ENCODE results near the gene NRL.

NRL gene

DNA sequence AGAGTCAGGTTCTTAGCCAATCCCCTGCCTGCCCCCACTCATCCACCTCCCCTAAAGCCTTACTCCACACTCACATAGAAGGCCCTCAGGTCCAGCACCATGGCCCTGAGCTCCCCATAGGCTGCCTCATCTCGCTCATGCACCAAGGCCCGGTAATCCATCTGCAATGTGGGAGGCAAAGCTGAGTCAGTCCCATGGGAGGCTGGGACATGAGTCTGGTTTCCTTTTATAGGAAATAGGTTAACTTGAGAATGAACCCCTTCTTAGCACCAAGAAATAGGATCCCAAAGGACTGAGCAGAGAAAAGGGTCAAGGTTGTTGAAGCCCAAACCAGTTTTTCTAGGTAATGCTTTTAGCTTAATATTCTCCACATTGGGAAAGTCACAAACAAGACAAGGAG, 28.8 kb upstream of the NRL start:
- no peak for DNase-seq

DNA sequence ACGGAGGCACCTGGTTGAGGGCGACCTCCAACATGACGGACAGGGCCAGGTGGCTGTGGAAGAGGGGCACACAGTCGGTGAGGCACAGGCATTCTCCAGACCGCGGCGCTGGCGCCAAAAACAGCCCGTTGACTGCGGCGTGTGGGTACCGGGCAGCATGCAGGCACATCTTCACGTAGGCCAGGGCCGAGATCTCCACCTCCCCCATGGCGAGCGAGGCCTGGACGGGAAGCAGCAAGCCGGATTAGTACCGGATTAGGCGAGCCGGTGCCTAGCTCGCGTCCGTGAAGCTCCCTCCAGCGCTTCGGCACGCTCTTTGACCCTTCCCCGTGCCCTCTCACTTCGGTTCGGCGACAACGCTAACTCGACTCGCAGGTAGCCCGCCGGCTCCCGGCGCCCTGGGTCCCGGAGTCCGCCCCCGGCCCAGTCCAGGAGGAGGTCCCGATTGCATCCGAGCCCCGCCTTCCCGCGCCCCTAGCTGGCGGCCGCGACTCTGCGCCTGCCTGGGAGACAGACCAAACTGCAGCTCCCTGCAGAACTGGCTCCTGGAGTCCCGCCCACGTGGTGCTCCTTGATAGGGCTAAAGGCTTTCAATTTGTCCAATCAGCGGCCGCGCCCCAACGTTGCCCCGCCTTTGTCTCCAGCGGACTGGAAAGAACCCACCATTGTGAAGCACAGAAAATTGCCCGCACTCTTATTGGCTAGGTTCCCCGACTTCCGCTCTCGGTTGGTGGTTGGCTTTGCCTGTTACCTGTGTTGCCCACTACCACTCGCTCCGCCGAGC, 26.5 kb upstream of the NRL start, which contains the start of gene EMC9:
TSS of gene EMC9 (minus strand) at position 495 of the 784 bp plus-strand sequence. CDS start at position 208, 287 bp downstream.
- peak; percentile 100 for DNase-seq

DNA sequence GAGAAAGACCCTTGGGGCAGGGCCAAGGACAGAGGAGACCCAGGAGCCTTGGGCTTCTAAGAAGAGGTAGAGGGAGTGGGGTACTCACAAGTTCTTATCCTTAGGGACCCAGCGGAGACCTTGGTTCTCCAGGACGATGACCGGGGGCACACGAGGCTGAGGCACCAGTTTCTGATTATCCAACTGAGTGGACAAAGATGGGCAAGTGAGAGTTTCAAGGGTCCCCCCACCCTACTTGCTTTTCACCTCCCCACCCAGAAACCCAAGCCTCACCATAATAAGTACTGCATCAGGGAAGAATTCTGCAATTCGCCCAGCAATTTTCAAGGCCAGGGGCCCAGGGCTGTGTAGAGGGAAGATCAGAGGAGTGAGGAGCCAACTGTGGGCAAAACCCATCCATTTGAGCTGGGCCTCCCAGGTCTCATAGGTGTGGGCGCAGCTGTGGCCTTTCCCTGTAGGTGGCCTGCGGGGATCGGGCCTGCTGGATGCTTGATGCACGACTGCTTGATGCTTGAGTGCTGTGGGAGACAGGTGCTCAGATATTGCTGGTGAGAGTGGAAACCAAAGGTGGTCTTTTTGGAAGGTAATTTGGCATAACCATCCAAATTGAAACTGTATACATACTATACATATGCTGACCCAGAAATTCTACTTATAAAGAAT, 24.7 kb upstream of the NRL start:
- no peak for DNase-seq

DNA sequence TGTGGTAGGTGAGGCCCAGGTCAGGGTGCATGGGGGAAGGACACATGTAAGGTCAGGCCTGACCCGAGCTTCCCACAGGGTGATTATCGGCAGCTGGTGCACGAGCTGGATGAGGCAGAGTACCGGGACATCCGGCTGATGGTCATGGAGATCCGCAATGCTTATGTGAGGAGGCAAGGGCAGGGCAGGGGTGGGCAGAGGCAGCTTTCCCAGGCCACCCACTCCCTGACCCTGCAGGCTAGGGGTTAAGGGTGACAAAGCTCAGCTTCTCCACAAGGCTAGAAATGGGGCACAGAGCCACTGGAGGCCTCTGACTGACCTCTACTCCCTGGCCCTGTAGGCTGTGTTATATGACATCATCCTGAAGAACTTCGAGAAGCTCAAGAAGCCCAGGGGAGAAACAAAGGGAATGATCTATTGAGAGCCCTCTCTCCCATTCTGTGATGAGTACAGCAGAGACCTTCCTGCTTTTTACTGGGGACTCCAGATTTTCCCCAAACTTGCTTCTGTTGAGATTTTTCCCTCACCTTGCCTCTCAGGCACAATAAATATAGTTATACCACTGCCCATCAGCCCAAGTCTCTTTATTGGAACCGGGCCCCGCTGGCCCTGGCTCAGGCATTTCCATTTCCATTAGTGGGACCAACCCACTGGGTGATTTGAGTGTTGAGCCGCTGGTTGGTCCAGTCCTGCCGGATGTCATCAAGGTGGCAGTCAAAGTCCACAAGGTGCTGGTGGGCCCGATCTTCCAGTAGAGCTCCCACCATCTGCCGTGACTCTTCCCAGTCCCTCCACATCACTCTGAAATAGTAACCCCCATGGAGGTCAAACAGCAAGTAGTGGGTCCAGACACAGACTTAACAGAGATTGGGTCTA, 23.9 kb upstream of the NRL start:
- DNase-seq: no peak

DNA sequence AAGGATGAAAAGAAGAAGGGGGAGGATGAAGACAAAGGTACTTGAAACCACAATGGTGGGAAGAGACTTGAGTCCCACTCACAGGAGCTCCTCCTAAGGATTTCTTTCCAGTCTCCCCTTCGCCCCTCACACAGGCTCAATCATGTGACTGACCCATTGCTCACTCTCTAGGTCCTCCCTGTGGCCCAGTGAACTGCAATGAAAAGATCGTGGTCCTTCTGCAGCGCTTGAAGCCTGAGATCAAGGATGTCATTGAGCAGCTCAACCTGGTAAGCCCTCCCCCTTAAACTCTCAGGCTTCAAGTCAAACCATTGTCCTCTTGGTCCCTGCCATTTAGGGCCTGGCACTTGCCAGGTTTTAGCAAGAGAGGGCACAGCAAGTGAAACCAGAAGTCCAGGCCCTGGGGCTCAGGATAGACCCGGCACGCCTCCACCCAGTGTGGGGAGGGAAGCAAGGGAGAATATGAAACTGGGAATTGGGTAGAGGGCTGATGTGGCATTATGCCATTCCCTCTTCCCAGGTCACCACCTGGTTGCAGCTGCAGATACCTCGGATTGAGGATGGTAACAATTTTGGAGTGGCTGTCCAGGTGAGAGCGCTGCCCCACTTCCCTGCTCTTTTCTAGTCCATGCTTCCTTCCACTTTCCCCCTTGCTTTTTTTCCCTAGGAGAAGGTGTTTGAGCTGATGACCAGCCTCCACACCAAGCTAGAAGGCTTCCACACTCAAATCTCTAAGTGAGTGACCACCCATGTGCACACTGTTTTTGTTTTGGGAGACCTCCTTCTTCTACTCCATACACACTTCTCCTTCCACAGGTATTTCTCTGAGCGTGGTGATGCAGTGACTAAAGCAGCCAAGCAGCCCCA, 23.0 kb upstream of the NRL start:
- no peak for DNase-seq

DNA sequence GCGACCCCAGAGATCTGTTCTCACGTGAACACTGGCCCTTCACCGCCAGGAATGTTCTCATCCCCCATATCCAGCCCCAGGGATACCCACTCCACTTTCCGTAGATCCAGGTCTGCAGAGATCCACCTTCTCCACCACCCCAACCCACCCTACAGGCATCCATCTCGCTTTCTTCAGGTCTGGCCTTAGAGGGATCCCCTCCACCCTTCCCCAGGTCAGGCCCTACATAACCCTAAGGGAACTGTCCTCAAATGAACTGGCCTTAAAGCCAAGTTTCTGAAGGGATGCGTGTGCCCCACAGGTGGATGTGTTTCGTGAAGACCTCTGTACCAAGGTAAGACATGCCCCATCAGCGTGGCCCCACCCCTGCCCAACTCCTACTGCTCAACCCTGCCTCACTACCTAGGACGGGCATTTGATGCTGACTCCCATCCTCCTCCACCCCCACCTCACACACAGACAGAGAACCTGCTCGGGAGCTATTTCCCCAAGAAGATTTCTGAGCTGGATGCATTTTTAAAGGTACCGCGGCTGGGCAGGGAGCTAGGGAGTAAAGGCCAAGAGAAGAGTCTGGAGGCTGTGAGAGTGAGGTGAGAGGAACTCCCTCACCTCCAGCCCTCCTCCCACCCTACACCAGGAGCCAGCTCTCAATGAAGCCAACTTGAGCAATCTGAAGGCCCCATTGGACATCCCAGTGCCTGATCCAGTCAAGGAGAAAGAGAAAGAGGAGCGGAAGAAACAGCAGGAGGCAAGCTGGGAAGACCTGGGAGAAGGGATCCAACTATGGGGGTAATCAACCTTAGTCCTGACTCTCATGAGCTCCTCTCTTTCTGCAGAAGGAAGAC, 22.2 kb upstream of the NRL start:
- no peak for DNase-seq

DNA sequence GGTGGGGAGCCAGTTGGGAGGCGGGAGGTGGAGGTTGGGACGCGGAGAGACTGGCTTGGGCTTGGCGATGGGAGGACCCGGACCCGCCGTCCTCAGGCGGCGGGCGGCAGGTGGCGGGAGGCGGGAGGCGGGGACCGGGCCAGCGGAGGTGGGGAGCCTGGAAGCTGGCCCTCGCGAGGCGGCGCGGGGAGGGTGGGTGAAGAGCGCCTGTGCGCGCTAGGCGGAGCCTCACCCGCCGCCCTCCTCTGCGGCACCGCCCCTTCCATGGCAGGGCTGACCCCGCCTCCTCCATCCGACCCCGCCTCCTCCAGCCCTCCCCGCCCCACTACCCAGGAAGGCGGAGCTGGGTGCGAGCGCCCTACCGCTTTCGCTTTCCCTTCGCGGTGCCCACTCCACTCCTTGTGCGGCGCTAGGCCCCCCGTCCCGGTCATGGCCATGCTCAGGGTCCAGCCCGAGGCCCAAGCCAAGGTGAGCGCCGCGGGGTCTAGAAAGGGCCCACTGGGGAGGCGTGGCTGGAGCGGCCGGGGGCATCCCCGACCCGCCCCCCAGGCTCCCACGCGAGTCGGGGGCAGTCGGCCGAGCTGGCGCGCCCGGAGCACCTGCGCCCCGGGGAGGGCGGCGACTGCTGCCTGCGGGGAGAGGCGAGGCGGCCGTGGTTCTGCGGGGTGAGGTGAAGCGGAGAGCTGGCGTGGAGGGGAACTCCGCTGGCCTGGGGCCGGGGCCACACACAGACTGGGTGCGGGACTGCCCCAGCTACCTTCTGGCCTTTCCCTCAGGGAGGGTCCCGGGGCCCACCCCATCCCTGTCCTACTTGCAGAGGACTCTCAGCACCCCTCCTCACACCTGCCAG, 21.3 kb upstream of the NRL start, which contains the start of gene PSME1:
TSS of gene PSME1 (plus strand) at position 361 of the 850 bp plus-strand sequence. CDS start at position 430, 69 bp downstream.
- peak; percentile 95 for DNase-seq

DNA sequence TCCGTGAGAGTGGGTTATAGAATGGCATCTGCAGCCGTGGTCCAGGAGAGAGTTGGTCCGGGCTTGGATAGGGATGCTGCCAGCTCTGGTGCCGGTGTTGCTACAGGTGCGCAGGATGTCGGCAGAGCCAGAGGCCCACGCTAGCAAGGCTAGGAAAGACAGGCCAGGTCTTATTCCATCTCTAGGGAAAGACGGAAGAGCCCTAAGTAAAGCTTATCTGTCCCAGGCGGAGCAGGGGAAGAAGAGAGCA, 20.8 kb upstream of the NRL start:
- no peak for DNase-seq

DNA sequence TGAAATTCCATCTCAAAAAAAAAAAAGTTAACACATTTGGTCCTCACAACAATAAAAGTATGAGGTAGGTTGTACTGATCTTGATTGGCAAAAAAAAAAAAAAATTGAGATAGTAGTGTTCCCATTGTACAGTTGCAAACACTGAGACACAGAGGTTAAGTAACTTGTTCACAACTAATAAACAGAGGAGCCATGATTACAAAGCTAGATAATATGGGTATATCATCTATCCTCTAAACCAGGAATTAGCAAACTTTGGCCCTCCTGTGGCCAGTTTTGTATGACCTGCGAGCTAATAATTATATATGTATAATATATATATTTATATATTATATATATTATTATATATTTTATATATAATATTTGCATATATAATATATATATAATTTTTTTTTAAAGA, 19.0 kb upstream of the NRL start:
- DNase-seq: no peak

DNA sequence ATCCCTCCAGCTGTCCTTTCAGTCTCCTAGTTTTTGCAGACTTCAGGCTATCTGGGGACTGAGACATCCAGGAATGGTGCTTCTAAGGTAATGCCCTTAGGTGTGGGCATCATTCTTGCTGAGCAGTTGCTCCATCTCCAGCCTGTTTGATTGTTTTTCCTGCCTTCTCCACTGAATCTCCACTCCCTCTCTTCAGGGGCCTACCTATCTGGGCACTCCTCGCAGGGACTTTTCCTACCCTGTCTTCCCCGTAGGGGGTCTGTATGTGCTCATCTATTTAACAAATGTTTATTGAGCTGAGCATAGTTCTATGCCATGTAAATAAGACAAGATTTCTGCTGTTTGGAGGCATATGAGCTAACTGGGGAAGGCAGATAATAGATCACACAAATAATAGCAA, 18.2 kb upstream of the NRL start:
- DNase-seq: no peak

DNA sequence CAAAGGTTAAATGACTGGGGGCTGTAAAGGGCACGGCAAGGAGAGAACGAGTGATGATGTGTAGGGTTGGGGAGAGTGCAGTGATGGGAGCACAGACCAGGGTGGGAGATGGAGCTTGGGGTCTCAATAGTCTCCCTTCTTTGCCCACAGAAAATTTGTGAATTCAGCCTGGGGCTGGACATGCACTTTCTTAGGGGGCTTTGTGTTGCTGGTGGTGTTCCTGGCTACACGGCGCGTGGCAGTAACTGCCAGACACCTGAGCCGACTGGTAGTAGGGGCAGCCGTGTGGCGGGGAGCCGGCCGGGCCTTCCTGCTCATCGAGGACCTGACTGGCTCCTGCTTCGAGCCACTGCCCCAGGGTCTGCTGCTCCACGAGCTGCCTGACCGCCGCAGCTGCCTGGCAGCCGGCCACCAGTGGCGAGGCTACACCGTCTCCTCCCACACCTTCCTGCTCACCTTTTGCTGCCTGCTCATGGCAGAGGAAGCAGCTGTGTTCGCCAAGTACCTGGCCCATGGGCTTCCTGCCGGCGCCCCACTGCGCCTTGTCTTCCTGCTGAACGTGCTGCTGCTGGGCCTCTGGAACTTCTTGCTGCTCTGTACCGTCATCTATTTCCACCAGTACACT, 17.4 kb upstream of the NRL start:
- peak; percentile 85 for DNase-seq

DNA sequence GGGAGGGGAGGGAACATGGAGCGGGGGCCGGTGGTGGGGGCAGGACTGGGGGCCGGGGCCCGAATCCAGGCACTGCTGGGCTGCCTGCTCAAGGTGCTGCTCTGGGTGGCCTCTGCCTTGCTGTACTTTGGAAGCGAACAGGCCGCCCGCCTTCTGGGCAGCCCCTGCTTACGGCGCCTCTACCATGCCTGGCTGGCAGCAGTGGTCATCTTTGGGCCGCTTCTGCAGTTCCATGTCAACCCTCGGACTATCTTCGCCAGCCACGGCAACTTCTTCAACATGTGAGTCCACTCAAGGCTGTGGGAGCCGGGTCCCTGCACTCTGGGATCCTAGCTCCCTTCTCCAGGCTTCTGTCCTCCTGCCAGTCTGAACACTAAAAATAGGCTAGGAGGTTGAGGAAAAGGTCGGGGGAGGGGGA, 16.8 kb upstream of the NRL start:
- DNase-seq: no peak

DNA sequence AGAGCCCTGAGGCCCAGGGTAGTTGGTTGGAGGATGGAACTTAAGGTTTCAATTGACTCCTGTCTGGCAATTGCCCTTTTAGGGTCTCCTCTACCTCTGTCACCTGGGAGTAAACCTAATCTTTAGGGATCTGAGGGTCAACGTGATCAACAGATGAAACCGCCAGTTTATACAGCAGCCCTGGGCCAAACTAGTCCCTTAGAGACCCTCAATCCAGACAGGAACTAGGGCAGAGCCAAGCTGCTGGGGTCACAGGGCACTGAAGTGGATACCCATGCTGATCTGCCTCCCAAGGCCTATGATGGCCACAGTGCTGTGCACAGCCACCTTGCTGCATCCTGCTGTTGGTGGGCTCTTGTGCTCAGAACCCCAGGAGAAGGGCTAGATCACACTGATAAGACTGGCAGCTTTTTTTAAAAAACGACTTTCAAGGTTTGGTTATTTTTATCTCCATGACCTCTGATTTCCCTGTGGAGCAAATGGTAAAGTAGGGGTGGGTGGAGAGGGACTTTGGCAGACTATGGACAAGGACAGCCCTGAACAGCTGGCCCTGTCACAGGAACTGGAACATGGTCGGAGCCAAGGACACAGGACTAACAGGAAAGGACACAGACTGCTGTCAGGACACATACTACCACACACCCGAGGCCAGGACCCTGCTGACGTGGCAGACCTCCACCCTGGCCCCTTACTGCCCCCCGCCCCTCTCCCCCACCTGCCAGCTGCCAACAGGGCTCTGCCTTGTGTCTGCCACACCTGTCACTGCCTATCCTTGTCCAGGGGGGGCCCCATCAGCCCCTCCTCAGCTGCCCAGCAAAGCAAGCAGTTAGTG, 16.2 kb upstream of the NRL start:
- no peak for DNase-seq

DNA sequence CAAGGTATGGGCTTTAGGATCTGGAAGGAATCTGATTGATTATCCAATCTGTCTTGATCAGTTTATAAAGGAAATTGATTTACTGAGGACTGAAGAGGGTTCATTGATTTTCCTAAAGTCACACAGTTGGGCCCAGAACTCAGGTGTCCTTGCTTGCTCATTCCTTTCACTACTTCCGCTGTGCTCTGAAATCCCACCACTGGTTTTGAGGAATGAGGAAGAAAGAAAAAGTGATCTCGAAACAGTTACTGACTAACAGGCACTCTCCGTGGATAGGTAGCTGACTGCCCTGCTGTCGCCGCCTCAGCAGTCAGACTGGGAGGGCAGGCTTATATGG, 15.6 kb upstream of the NRL start, which contains the start of gene FITM1:
TSS of gene FITM1 (plus strand) at position 280 of the 337 bp plus-strand sequence. CDS start 905 bp downstream, outside the sequence.
- no peak for DNase-seq

DNA sequence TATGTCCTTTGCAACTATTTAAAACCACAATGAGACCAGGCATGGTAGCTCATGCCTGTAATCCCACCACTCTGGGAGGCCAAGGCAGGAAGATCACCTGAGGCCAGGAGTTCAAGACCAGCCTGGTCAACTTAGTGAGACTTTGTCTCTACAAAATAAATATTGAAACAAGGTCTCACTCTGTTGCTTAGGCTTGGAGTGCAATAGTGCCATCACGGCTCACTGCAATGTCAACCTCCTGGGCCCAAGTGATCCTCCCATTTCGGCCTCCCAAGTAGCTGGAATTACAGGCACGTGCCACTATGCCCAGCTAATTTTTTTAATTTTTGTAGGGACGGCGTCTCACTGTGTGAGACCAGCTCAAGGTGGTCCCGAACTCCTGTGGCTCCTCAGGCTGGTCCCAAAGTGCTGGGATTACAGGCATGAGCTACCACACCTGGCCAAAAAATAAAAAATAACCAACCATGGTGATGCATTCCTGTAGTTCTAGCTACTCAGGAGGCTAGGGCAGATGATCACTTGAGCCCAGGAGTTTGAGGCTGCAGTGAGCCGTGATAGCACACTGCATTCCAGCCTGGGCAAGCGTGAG, 14.8 kb upstream of the NRL start:
- no peak for DNase-seq

DNA sequence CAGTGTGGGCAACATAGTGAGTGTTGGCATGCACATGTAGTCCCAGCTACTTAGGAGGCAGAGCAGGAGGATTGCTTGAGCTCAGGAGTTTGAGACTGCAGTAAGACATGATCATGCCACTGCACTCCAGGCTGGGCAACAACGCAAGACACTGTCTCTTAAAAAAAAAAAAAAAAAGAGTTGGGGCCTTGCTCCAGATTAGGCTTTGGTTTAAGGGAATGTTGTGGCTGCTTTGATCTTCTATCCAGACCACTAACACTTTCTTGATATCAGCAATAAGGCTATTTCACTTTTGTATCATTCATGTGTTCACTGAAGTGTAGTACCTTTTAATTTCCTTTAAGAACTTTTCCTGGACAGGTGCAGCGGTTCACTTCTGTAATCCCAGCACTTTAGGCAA, 12.9 kb upstream of the NRL start:
- no peak for DNase-seq

DNA sequence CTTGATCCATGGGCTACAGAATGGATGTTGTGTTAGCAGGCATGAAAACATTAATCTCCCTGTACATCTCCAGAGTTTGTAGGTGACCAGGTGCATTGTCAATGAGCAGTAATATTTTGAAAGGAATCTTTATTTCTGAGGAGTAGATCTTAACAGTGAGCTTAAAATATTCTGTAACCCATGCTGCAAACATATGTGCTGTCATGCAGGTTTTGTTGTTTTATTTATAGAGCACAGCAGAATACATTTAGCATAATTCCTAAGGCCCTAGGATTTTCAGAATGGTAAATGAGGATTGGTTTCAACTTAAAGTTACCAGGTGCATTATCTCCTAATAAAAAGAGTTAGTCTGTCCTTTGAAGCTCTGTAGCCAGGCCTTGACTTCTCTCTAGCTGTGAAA, 12.2 kb upstream of the NRL start:
- DNase-seq: no peak

DNA sequence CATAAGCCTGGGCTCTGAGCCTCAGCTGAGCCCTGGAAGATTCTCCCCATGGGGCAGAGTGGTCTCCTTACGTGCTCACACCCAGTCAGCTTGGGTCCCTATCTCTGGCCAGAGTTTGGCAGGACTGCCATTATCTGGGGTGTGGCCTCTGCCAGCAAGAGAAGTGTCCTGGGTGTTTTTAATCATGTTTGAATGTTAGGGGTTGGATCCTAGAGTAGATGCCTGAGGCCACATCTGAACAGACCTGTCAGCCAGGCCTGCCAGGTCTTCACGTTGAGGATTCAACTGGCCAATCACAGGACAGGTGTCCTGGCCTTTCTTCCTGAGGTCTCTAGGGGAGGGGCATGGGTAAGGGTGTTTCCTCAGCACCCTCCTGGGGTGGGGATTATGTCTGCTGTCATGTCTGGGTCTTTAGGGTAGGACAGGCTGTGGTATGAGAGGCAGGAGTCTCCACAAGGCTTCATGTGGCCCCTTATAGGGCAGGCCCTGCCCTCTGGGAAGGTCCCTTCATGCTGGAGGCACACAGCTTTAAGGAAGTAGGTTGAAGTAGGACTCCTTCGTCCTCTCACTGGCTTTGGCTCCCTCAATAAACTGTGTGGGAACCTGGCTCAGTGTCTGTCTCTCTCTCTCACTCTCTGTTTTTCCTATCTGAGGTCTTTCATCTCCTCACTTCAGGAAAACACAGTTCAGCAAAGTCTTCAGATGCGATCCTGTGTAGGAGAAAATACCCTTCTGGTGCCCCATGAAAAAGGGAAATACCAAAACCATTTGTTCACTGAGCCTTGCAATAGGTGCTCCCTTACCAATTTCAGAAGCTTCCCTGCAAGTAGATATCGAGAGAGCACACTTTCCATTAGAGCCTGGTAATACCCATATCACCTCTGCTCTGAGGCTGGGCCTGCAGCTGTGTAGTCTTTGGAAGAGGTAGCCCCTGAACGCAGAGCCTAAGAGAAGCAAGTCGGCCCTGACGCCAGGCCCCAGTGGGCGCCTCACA, 9.0 kb upstream of the NRL start:
- DNase-seq: no peak
